Measurements from ENCODE around the gene LUC7L3. TPM values are rescaled to one million over a fixed set of nuclear protein-coding genes. Genes with fewer than 3 reads are reported as not detected.
A peak's percentile ranks its signal among the peaks of the same experiment; 100 is the strongest.

Gene LUC7L3
- total RNA-seq, 1 donor from 2014 or later, result 32.0 TPM

GRCh38 chr17:50692448-50693035 lies 26.9 kb upstream of the LUC7L3 start:
- intact Hi-C loops (cut with DNase I), result loop anchor here (2.0 kb wide), 1 partner anchor 142 kb away; no protein-coding TSS in a partner anchor
- peak overlapping the region in 1 of 2 donors; percentile 54 for H3K27ac ChIP-seq
- H3K27me3 ChIP-seq, result no peaks in the 10 kb centered on the region
- no peak for DNase-seq (ENCODE audit: low spot score in 2 of 2)
- TF ChIP-seq CTCF (IDR thresholded peaks at IDR 0.05), result no peak
- H3K9me3 ChIP-seq, result no peaks in the 10 kb centered on the region
- H3K4me1 ChIP-seq, result peaks cover 10 to 38% of the 10 kb centered on the region in 2 donors
- peaks cover 24 to 34% of the 10 kb centered on the region in 2 donors for H3K36me3 ChIP-seq
- H3K4me3 ChIP-seq, result no peak overlapping the region

- Histone ChIP-seq H3K9me3 (no peaks in the 10 kb centered on the region), H3K4me3 (no peak overlapping the region), H3K27ac (peak overlapping the region; percentile 14 to 54), H3K27me3 (no peaks in the 10 kb centered on the region), H3K4me1 (peaks cover 8 to 35% of the 10 kb centered on the region in 2 donors), H3K36me3 (peaks cover 29 to 40% of the 10 kb centered on the region in 2 donors)
- no peak for TF ChIP-seq CTCF (IDR thresholded peaks at IDR 0.05)
- intact Hi-C loops (cut with DNase I), result loop anchor here (2.0 kb wide), 1 partner anchor 142 kb away; no protein-coding TSS in a partner anchor
- DNase-seq (ENCODE audit: low spot score in 2 of 2), result no peak
These were observed 26.2 kb upstream of the LUC7L3 start for GRCh38 chr17:50693036-50693682.

- no peak overlapping the region for H3K4me3 ChIP-seq
- H3K36me3 ChIP-seq, result peaks cover 44 to 63% of the 10 kb centered on the region in 2 donors
- no peak for TF ChIP-seq CTCF (IDR thresholded peaks at IDR 0.05)
- H3K9me3 ChIP-seq, result no peaks in the 10 kb centered on the region
- H3K4me1 ChIP-seq, result peaks cover 8 to 14% of the 10 kb centered on the region in 2 donors
- H3K27ac ChIP-seq, result no peak overlapping the region
- DNase-seq (ENCODE audit: low spot score in 2 of 2), result no peak
- H3K27me3 ChIP-seq, result no peaks in the 10 kb centered on the region
- intact Hi-C loops (cut with DNase I), result loop anchor here (5.0 kb wide), 1 partner anchor 214 kb away; no protein-coding TSS in a partner anchor
These were observed 23.0 kb upstream of the LUC7L3 start for GRCh38 chr17:50696365-50696879.

GRCh38 chr17:50697062-50697461 lies 22.3 kb upstream of the LUC7L3 start:
- no peak for DNase-seq (ENCODE audit: low spot score in 2 of 2)
- Histone ChIP-seq H3K27ac (no peak overlapping the region), H3K4me1 (peaks cover 8% of the 10 kb centered on the region in 2 donors), H3K4me3 (no peak overlapping the region), H3K36me3 (peaks cover 44 to 62% of the 10 kb centered on the region in 2 donors), H3K27me3 (no peaks in the 10 kb centered on the region), H3K9me3 (no peaks in the 10 kb centered on the region)
- no peak for TF ChIP-seq CTCF (IDR thresholded peaks at IDR 0.05)
- intact Hi-C loops (cut with DNase I), result loop anchor here (5.0 kb wide), 1 partner anchor 215 kb away; no protein-coding TSS in a partner anchor

GRCh38 chr17:50697663-50698272 lies 21.6 kb upstream of the LUC7L3 start:
- no peak overlapping the region for H3K27ac ChIP-seq
- intact Hi-C loops (cut with DNase I), result loop anchor here (5.0 kb wide), 1 partner anchor 215 kb away; no protein-coding TSS in a partner anchor
- H3K9me3 ChIP-seq, result no peaks in the 10 kb centered on the region
- H3K27me3 ChIP-seq, result no peaks in the 10 kb centered on the region
- no peak for TF ChIP-seq CTCF (IDR thresholded peaks at IDR 0.05)
- peaks cover 4 to 5% of the 10 kb centered on the region in 2 donors for H3K4me1 ChIP-seq
- DNase-seq (ENCODE audit: low spot score in 2 of 2), result no peak
- no peak overlapping the region for H3K4me3 ChIP-seq
- peaks cover 44 to 55% of the 10 kb centered on the region in 2 donors for H3K36me3 ChIP-seq
